WI38 (cell line): ENCODE data around the gene CNDP1.

Experiments used
- H3K4me3 ChIP-seq: 2 replicates; pipeline ENCODE4 v1.5.1; 2011; ENCODE audit warnings: low read depth, mild to moderate bottlenecking, control low read depth, low read length
- TF ChIP-seq, protein P1 (sequence below): IDR thresholded peaks from 2 replicates; pipeline ENCODE4 v1.5.1; 2012; ENCODE audit warnings: low read depth, mild to moderate bottlenecking, control low read depth, low read length

CNDP1 gene

GRCh38 chr18:74579496-74580065, 45.3 kb downstream of the CNDP1 start:
- TF ChIP-seq, protein P1, sequence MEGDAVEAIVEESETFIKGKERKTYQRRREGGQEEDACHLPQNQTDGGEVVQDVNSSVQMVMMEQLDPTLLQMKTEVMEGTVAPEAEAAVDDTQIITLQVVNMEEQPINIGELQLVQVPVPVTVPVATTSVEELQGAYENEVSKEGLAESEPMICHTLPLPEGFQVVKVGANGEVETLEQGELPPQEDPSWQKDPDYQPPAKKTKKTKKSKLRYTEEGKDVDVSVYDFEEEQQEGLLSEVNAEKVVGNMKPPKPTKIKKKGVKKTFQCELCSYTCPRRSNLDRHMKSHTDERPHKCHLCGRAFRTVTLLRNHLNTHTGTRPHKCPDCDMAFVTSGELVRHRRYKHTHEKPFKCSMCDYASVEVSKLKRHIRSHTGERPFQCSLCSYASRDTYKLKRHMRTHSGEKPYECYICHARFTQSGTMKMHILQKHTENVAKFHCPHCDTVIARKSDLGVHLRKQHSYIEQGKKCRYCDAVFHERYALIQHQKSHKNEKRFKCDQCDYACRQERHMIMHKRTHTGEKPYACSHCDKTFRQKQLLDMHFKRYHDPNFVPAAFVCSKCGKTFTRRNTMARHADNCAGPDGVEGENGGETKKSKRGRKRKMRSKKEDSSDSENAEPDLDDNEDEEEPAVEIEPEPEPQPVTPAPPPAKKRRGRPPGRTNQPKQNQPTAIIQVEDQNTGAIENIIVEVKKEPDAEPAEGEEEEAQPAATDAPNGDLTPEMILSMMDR, result no peak
- H3K4me3 ChIP-seq, result no peak overlapping the region

DNA sequence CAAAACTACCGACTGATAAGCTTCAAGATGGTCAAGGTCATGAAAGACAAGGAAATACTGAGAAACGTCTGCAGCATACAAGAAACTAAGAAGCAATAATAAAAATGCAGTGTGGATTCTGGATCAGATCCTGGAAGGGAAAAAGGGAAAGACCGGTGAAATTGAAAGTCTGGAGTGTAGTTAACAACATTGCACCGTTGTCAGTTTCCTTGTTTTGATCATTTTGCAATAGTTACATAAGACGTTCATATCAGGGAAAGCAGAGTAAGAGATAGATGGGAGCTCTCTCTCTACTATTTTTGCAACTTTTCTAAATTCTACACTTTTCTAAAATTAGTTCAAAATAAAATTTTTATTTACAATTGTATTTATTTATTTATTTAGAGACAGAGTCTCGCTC, 48.3 kb downstream of the CNDP1 start:
- TF ChIP-seq, protein P1, result no peak
- H3K4me3 ChIP-seq, result no peak overlapping the region

GRCh38 chr18:74587441-74587840, 53.1 kb downstream of the CNDP1 start:
- no peak overlapping the region for H3K4me3 ChIP-seq
- TF ChIP-seq, protein P1, result no peak

- H3K4me3 ChIP-seq, result no peak overlapping the region
- TF ChIP-seq, protein P1, result no peak
Measured at GRCh38 chr18:74589021-74589420, 54.7 kb downstream of the CNDP1 start.

GRCh38 chr18:74589811-74590210, 55.5 kb downstream of the CNDP1 start:
- TF ChIP-seq, protein P1, result no peak
- no peak overlapping the region for H3K4me3 ChIP-seq

DNA sequence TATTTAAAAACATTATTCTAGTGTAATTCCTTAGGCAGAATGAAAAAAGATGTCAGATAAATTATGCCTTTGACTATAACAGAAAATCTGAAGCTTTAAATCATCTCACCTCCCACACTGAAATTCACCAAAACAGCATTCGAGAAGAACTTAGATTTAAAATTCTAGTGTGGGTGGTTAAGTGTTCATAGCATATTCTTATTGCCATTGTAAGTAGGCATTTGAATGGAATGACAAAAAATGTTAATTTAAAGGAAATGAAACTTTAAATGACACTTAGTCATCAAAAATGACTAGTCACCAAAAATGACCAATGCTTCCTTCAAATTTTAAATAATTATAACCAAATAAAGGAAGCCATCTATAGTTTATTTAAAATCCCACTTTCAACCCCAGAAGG, 56.4 kb downstream of the CNDP1 start:
- H3K4me3 ChIP-seq, result no peak overlapping the region
- TF ChIP-seq, protein P1, result no peak

- H3K4me3 ChIP-seq, result no peak overlapping the region
- TF ChIP-seq, protein P1, result no peak
Measured at GRCh38 chr18:74595431-74595830, 61.1 kb downstream of the CNDP1 start.
